Smooth muscle cell (in vitro differentiated cells): ENCODE data around the gene PPP3R1. TPM values are rescaled to one million over a fixed set of nuclear protein-coding genes. Genes with fewer than 3 reads are reported as not detected.

Source experiments
- DNase-seq: peaks from one replicate; lab custom pipeline; 2025; ENCODE audit not compliant: unreplicated experiment; lab: John Stamatoyannopoulos, UW
- H2AFZ ChIP-seq: fragments of 200-600 bp; sonication (generic); 2 replicates; pipeline ENCODE4 v1.6.0; 2016; ENCODE audit warnings: antibody characterized with exemption, low read depth, mild to moderate bottlenecking
- H3F3A ChIP-seq: fragments of 200-600 bp; sonication (generic); 2 replicates; pipeline ENCODE4 v1.6.0; 2017; ENCODE audit warnings: antibody characterized with exemption, low read depth
- H3K27ac ChIP-seq: fragments of 200-600 bp; sonication (generic); 2 replicates; pipeline ENCODE4 v1.5.1; 2016; ENCODE audit warnings: low read depth, mild to moderate bottlenecking
- H3K27me3 ChIP-seq: fragments of 200-600 bp; sonication (generic); 2 replicates; pipeline ENCODE4 v1.6.1; 2016; ENCODE audit warnings: low read depth, mild to moderate bottlenecking
- H3K36me3 ChIP-seq: fragments of 200-600 bp; sonication (generic); 2 replicates; pipeline ENCODE4 v1.5.1; 2016; ENCODE audit warnings: low read depth
- H3K4me1 ChIP-seq: fragments of 200-600 bp; sonication (generic); 2 replicates; pipeline ENCODE4 v1.5.1; 2016; ENCODE audit warnings: low read depth
- H3K4me2 ChIP-seq: fragments of 200-600 bp; sonication (generic); 2 replicates; pipeline ENCODE4 v1.6.0; 2016; ENCODE audit warnings: mild to moderate bottlenecking
- H3K4me3 ChIP-seq: fragments of 200-600 bp; sonication (generic); 2 replicates; pipeline ENCODE4 v1.5.1; 2016; ENCODE audit warnings: mild to moderate bottlenecking
- H3K79me2 ChIP-seq: fragments of 200-600 bp; sonication (generic); 2 replicates; pipeline ENCODE4 v1.6.0; 2016; ENCODE audit warnings: low read depth, mild to moderate bottlenecking
- H3K9ac ChIP-seq: fragments of 200-600 bp; sonication (generic); 2 replicates; pipeline ENCODE4 v1.6.0; 2016; ENCODE audit warnings: low read depth
- H3K9me3 ChIP-seq: fragments of 200-600 bp; sonication (generic); replicated peaks from 2 replicates; pipeline ENCODE4 v1.5.1; 2016; ENCODE audit warnings: low read depth
- H4K20me1 ChIP-seq: fragments of 200-600 bp; sonication (generic); 2 replicates; pipeline ENCODE4 v1.6.0; 2016; ENCODE audit warnings: low read depth
- WGBS: methylation state at CpG from one replicate; pipeline ENCODE4 v1.1.7; 2016; ENCODE audit warnings: low lambda C conversion rate; 5-methylcytosine and 5-hydroxymethylcytosine counted together
- polyA plus RNA-seq: library from polyadenylated mRNA; unstranded; fragments of >200 nt; fragmentation: Nextera tagmentation; extraction: Ambion mirVana; gene quantifications from 2 replicates; pipeline ENCODE4 v1.2.1, GENCODE V29; 2016
- total RNA-seq: library from RNA; depleted of rRNA; stranded (reverse); fragments of >200 nt; gene quantifications from 2 replicates; pipeline ENCODE4 v1.2.3, GENCODE V29; 2014
- TF ChIP-seq, protein P1 (sequence below): fragments of 200-600 bp; sonication (generic); IDR thresholded peaks from 2 replicates; pipeline ENCODE4 v1.5.1; 2017; ENCODE audit warnings: borderline replicate concordance, mild to moderate bottlenecking, antibody characterized with exemption; ENCODE audit not compliant: insufficient read depth, poor library complexity, severe bottlenecking

Gene PPP3R1
- total and polyA plus RNA-seq, 2 experiments from 2014 or later: 4.7 to 33.5 TPM

DNA sequence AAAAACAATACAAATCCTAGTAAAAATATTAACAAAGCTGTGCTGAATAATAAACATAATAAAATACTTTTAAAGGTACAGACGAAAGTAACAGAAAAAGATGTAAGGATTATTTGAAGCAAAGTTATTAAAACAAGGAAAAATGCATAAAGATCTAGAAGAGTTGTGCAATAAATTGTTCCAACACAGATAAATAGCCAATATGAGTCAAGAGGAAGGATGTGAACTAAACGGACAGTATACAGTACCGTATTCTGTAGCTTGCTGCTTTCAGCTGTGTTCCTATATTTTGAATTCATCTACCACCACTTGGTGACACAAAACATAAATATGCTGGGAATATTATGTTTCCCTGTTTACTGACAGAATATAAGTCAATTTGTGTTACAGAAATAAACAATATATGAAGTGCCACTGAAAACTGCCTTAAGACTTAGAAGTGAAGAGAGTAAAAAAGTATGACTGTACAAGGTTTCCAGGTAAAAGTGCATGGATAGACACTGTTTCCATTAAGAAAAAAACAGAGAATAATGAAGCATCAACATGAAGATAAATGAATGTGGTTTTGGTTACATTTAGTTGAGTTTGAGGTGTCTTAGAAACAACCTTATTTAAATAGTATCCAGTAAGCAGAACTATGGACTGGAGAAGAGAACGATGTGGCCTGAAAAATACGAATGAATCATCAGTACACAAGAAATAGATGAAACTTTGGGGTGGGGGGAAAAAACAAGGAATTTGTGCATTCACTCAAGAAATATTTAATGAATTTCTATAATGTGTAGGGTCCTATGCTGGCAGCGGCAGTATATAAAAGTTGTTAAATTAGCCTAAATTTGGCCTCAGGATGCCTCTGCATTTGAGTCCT, 13.1 kb downstream of the PPP3R1 start:
- no peak for DNase-seq
- Histone ChIP-seq H3K79me2 (peaks cover 100% of the 10 kb centered on the region), H3K4me3 (no peak overlapping the region), H3F3A (no peaks in the 10 kb centered on the region), H3K4me1 (peaks cover 30% of the 10 kb centered on the region), H3K9me3 (no peaks in the 10 kb centered on the region), H3K36me3 (no peaks in the 10 kb centered on the region), H3K27ac (peak overlapping the region; percentile 22), H3K4me2 (peak overlapping the region; percentile 8), H2AFZ (no peak overlapping the region), H3K9ac (no peak overlapping the region), H4K20me1 (peaks cover 100% of the 10 kb centered on the region), H3K27me3 (no peaks in the 10 kb centered on the region)
- TF ChIP-seq, protein P1, sequence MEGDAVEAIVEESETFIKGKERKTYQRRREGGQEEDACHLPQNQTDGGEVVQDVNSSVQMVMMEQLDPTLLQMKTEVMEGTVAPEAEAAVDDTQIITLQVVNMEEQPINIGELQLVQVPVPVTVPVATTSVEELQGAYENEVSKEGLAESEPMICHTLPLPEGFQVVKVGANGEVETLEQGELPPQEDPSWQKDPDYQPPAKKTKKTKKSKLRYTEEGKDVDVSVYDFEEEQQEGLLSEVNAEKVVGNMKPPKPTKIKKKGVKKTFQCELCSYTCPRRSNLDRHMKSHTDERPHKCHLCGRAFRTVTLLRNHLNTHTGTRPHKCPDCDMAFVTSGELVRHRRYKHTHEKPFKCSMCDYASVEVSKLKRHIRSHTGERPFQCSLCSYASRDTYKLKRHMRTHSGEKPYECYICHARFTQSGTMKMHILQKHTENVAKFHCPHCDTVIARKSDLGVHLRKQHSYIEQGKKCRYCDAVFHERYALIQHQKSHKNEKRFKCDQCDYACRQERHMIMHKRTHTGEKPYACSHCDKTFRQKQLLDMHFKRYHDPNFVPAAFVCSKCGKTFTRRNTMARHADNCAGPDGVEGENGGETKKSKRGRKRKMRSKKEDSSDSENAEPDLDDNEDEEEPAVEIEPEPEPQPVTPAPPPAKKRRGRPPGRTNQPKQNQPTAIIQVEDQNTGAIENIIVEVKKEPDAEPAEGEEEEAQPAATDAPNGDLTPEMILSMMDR: no peak
- WGBS: 65% methylated on average over 6 of the region's 6 CpGs

DNA sequence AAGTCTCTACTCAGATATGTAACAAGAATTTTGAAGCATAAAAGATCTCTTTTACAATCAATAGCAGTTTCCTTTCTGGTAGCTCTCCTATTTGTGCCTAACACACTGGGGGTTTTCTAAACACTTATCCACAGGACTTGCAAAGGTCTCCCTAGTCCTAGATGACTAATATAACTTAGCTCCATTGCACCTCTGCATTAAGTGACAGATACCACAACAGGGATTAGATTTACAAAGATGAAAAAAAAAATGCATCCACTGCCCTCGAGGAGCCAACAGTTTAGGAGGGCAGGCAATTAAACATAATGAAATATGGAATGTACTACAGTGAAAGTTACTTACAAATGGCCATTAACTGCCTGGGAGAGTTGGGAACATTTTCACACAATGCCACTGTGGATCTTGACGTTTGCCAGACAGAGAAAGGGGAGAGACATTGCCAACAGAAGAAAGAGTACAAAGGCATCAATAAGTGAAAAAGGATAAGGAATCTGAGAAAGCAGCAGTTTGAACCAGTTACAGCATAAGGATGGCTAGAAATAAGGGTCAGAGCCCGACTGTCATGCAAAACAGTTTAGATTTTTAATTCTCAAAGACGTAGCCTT, 14.3 kb downstream of the PPP3R1 start:
- H4K20me1 ChIP-seq: peaks cover 100% of the 10 kb centered on the region
- no peaks in the 10 kb centered on the region for H3K9me3 ChIP-seq
- no peaks in the 10 kb centered on the region for H3F3A ChIP-seq
- H3K4me3 ChIP-seq: no peak overlapping the region
- H3K4me2 ChIP-seq: peak overlapping the region; percentile 8
- DNase-seq: no peak
- H3K79me2 ChIP-seq: peaks cover 100% of the 10 kb centered on the region
- WGBS: 50% methylated on average over 4 of the region's 4 CpGs
- H2AFZ ChIP-seq: no peak overlapping the region
- H3K4me1 ChIP-seq: peaks cover 30% of the 10 kb centered on the region
- no peaks in the 10 kb centered on the region for H3K36me3 ChIP-seq
- TF ChIP-seq, protein P1: no peak
- H3K9ac ChIP-seq: no peak overlapping the region
- peak overlapping the region; percentile 22 for H3K27ac ChIP-seq
- no peaks in the 10 kb centered on the region for H3K27me3 ChIP-seq

DNA sequence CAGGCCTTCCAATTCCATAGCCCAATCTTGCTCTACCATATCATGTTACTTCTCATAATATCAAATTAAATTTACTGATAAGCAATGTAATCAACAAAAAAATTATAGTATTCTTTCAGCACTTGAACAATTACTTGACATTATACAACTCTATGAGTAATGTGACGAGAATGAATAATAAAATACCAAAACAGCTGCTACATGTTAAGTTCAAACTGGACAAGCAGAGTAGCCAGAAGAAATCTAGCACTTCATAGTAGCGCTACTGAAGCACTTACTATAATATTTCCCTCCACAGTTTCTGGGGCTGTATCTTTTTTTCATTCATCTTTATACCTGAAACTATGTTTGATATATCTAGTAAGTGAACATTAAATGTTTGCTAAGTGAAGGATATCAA, 14.9 kb downstream of the PPP3R1 start:
- no peak overlapping the region for H3K9ac ChIP-seq
- H3K27ac ChIP-seq: peak overlapping the region; percentile 22
- H2AFZ ChIP-seq: no peak overlapping the region
- WGBS: 85% methylated on average over 2 of the region's 2 CpGs
- no peak overlapping the region for H3K4me3 ChIP-seq
- no peaks in the 10 kb centered on the region for H3K36me3 ChIP-seq
- TF ChIP-seq, protein P1: no peak
- peak overlapping the region; percentile 8 for H3K4me2 ChIP-seq
- H4K20me1 ChIP-seq: peaks cover 100% of the 10 kb centered on the region
- no peak for DNase-seq
- peaks cover 32% of the 10 kb centered on the region for H3K4me1 ChIP-seq
- H3F3A ChIP-seq: no peaks in the 10 kb centered on the region
- H3K27me3 ChIP-seq: no peaks in the 10 kb centered on the region
- H3K9me3 ChIP-seq: no peaks in the 10 kb centered on the region
- H3K79me2 ChIP-seq: peaks cover 100% of the 10 kb centered on the region
